Forelimb muscle (tissue), 1 donor: ENCODE measurements around the gene NAP1L4. TPM values are rescaled to one million over a fixed set of nuclear protein-coding genes. Genes with fewer than 3 reads are reported as not detected.

Experiments used
- DNase-seq: peaks from one replicate; pipeline ENCODE4 v3.0.0-alpha.2; 2013; ENCODE audit warnings: low read depth
- polyA plus RNA-seq: library from polyadenylated mRNA; unstranded; fragments of 120-200 nt; gene quantifications from one replicate; pipeline ENCODE4 v1.2.1, GENCODE V29; 2013; ENCODE audit not compliant: insufficient read length

Gene NAP1L4
- polyA plus RNA-seq, 1 donor: 110 TPM

- no peak for DNase-seq
These were observed 69.5 kb downstream of the NAP1L4 start for GRCh38 chr11:2922655-2923054.

DNA sequence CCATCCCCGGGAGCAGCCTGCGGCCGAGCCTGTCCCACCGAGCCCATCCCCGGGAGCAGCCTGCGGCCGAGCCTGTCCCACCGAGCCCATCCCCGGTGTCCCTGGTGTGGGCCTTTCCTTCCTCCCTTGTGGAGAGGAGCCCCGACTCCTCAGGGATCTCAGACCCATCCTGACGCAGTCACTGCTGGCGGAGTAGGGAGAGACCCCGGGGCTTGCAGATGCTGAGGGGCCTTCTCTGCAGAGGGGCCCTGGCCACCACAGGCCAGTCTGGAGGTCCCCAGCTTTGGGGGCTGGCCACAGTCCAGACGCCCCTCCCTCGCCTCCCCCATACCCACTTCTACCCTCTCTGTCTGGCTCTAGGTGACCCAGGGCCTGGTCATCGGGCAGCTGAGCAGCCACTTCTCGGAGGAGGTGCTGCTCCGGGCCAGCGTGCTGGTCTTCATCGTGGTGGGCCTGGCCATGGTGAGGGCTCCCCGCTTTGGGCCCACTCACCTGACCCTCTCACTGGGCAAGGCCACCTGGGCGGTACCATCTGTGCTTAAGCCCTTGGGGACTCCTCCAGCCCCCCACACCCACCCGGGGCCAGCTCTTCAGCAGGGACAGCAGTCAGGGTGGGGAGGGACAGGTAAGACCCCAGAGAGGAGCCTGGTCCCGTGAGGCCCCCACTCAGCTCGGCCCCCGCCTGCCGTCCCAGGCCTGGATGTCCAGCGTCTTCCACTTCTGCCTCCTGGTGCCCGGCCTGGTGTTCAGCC is 70.2 kb downstream of the NAP1L4 start:
- DNase-seq: no peak

DNA sequence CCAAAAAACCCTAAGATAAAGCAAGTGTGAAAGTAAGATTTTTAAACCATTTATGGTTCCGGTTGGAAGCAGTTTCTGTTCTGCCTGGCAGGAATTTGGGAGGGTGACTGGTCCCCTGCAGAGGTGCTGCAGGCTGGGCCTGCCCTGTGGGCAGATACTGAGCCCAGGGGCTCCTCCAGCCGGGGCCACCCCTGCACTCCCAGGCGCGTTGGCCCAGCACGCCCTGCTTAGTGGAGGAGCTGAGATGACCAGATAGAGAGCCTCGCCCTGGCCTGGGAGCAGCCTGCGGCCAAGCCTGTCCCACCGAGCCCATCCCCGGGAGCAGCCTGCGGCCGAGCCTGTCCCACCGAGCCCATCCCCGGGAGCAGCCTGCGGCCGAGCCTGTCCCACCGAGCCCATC is 70.9 kb downstream of the NAP1L4 start:
- no peak for DNase-seq

- DNase-seq: no peak
These were observed 71.8 kb downstream of the NAP1L4 start for GRCh38 chr11:2920343-2920742.

- no peak for DNase-seq
These were observed 72.3 kb downstream of the NAP1L4 start for GRCh38 chr11:2919837-2920236.

GRCh38 chr11:2919188-2919587 is 72.9 kb downstream of the NAP1L4 start:
- no peak for DNase-seq

DNA sequence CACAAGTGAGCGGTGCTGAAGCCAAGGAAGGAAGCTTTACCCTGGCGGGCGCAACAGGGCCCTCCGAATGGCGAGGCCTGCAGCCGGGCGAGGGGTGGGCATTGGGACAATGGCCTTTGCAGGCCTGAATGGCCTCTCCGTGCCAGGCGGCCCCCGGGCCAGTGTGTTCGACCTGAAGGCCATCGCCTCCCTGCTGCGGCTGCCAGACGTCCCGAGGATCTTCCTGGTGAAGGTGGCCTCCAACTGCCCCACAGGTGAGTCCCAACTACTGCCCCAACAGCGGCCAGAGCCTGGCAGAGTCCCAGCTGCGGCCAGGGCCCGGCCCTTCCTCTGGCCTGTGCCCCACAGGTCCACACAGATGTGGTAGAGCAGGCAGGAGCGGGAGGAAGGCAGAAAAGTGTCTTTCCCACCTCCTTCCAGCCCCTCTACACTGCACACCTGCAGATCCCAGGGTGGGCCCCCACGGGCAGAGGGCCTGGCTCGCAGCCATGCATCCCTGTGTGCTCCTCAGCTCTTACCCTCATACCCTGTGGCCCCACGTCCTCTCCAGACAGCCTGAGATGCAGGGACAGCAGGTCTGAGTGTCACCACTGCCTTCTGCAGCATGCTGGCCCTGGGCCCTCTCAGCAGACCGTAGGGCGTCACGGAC is 74.2 kb downstream of the NAP1L4 start:
- no peak for DNase-seq

GRCh38 chr11:2916892-2917645 is 75.1 kb downstream of the NAP1L4 start:
- DNase-seq: no peak

GRCh38 chr11:2916114-2916891 is 75.8 kb downstream of the NAP1L4 start:
- no peak for DNase-seq

DNA sequence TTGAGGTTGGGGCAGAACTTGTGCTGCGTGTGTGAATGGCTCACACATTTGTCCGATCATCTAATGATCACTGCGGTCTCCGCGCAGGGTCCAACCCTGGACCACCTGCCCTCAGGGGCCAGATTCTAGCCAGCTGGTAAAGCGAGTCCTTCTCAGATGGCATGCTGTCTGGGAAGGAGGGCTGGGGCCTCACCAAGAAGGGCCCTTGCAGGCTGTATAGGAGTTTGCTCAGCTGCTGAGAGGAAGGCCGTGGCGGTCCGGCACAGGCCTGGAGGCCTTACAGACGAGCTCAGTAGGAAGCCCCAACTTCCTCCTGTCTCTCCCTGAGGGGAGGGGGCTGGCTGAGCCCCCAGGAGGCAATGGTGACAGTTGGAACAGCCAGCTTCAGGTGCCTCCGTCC is 76.7 kb downstream of the NAP1L4 start:
- no peak for DNase-seq

DNA sequence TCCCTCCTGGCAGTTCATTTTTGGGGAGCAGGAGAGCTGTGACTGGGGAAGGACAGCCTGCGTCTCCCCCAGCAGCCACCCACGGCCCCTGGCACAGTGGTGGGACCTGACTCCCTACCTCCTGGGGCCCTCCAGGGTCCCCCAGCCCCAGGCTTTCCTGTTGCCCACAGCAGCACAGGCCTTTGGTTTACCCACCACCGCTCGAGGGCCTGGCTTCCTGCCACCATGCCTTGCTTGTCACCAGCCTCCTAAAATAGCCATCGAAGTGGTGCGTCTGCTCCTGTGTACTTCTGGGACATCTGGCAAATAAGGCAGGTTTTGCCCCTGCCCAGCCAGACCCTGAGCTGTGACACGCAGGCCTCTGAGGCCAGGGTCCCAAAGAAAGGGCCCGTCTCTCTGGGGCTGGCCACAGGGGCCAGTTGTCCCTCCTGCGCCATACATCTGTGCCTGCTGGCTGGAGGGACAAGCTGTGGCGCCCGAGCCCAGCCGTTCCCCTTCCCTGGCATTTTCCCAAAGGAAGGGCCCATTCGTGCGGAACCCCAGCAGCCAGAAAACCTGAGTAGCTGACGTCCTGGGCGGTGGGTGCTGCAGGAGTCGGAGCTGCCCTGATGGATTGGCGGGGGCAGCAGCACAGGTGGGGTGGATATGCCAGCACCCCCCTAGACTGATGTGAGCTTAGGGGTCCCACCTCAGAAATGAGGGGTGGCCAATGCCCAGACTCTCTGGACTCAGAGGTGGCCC is 77.5 kb downstream of the NAP1L4 start:
- no peak for DNase-seq

GRCh38 chr11:2913776-2914175 is 78.4 kb downstream of the NAP1L4 start:
- DNase-seq: no peak

DNA sequence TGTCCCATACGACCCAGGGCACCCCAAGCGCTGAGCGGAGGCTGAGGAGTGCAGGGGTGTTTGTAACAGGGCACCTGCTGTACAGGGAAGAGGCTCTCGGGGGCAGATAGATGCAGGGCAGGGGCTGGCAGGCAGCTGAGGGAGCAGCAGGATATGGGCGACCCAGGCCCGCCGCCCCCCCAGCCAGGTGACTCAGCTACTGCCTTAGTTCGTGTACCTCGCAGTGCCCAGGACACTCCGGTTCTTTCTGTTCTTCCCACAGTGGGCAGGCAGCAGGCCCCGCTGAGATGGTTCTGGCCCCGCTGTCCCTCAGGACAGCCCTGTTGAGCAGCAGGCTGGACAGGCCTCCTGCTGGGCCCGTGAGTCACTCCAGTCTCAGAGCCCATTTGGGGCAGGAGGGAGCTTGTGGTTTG is 79.1 kb downstream of the NAP1L4 start:
- DNase-seq: no peak

GRCh38 chr11:2912498-2912897 is 79.6 kb downstream of the NAP1L4 start:
- no peak for DNase-seq

- DNase-seq: no peak
These were observed 80.2 kb downstream of the NAP1L4 start for GRCh38 chr11:2911785-2912391.

GRCh38 chr11:2911088-2911784 is 80.9 kb downstream of the NAP1L4 start:
- DNase-seq: no peak

DNA sequence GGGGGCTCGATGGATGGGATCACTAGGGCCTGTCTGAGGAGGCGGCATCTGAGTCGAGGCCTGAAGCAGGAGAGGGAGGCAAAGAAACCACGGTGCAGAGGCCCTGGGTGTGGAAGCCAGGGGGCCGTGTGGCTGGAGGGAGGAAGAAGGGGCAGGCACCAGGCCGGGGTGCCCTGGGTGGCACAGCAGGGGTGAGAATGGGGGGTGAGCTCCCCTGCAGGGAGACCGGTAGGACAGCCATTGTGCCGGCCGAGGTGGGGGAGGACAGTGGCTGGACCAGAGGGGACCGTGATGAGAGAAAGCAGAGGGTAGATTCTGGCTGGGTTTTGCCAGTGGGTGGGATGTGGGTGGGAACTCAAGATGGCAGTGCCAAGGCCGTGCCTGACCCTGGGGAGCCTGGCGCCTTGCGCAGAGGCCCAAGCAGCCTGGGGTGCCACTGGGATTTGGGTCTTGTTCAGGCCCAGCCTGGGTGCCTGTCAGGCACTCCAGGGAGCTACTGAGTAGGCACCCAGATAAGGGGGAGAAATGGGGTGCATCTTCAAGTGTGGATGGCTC is 81.7 kb downstream of the NAP1L4 start:
- no peak for DNase-seq

DNA sequence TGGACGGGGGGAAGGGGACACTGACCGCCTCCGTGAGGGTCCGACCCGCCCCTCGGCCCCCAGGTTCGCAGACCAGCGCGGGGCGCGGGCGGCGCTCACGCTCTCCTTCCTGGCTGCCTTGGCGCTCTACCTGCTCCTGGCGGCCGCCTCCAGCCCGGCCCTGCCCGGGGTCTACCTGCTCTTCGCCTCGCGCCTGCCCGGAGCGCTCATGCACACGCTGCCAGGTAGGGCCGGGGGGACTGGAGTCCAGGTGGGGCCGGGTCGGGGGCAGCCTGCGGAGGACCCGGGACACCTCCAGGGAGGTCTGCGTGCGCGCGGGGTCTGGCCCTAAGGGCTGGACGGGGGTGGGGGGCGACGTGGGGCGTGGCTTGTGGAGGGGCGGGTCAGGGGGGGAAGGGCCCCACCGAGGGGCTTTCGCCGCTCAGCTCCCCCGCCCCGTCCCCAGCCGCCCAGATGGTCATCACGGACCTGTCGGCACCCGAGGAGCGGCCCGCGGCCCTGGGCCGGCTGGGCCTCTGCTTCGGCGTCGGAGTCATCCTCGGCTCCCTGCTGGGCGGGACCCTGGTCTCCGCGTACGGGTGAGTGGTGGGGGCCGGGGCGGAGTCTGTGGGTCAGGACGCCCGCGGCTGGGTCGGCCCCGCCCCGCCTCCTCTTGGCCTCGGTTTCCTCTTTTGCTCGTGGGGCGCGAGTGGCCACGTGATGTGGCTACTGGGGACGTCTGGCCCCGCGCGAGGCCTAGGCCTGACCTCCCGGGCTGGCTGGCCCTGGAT is 82.8 kb downstream of the NAP1L4 start:
- no peak for DNase-seq

GRCh38 chr11:2908130-2908529 is 84.0 kb downstream of the NAP1L4 start:
- DNase-seq: no peak
